Measurements from ENCODE around the gene FAM131B. TPM values are rescaled to one million over a fixed set of nuclear protein-coding genes. Genes with fewer than 3 reads are reported as not detected.
"Not testable (repeated sequence)": the region's sequence is repeated elsewhere in the genome, so short reads cannot be mapped to it uniquely, and the experiment has no call there.

The FAM131B gene
- 0.53 and 1.6 TPM in 2 replicates for total RNA-seq

DNA sequence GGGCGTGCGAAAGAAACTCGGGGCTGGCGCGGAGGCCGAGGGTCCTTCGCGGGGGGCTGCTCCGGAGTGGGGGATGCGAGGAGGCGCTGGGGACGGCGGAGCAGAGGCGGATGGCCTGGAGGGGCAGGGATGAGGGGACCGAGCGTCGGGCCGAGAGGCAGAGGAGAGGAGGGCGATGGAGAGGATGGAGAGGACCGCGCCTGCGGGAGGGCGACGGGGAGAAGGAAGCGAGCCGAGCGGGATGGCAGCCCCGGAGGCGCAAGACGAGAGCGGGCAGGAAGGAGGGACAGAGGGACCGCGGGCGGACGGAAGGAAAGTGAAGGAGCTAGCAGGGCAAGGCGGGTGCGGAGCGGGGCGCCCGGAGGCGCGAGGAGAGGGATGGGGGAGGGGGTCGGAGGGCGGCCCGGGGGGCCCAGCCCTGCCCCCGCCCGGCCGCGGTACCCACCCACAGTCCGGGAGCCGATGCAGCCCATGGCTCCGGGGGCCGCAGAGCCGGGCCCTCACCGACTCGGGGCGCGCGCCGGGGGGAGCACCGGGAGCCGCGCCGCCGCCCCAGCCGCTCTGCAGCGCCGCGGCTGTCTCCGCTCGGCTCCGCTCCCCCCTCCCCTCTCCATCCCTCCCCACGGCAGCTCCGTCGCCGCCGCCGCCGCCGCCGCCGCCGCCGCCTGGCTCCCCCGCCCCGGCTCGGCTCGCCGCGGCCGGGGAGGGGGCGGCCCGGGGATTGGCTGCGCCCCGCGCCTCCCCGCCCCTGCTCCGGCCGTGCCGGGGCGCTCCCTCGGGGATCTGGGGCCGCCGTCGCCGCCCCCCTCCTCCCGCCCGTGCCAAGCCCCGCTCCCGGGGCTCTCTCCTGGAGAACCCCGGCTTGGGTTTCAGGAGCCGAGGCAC, at the start of gene FAM131B:
Gene FAM131B, minus strand, starts transcription at position 583 of the 885 bp plus-strand sequence. Its CDS starts 110 bp downstream, at position 473.
- DNase-seq (ENCODE audit: extremely low read depth, low read depth, low spot score): no peak

DNA sequence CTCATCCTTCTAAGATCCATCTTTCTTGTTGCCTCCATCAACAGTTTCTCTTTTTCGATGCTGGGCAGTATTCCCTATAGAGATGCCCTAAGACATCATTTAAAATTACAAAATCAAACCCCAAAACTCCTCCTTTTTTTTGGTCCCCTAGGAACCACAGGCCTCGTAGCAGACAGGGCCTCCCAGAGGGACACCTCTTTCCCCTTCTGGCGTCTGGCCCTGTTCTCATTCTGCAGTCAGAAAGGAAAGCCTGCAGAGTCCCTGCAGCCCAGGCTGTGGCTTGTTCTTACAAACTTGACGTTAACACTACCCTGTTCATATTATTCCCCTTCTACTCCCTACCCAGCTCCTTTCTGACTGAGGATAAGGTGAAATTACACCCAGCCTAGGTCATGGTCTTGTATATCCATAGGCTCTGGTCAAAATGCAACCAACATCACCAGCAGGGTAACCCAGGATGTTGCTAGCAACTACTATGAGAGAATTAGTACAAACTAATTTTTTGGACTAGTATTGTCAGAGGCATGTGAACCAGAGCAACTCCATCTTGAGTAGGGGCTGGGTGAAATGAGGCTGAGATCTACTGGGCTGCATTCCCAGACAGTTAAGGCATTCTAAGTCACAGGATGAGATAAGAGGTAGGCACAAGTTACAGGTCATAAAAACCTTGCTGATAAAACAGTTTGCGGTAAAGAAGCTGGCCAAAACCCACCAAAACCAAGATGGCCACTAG, 49.6 kb upstream of the FAM131B start:
- no peak for DNase-seq (ENCODE audit: extremely low read depth, low read depth, low spot score)

DNA sequence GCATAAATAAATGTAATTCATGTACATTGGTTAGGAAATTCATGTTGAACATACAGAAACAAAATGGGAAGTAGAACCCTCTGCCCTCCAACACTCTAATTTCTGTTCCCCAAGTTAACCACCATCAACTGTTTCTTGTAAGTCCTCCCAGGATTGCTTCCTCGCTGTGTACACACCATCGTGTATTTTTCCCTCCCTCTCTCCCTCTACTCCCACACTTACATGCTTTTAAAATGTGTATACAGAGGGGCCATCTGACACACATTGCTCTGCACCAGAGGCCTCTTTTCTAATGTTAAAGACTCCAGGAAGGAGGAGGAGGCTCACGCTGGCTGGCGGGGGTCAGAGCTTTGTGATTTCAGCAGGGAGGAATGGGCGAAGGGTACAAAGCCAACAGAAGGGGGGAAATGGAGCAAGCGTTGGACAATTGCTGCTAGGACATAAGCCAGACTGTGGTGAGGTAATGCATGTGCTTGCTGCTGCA, 48.0 kb upstream of the FAM131B start:
- DNase-seq (ENCODE audit: extremely low read depth, low read depth, low spot score): no peak

DNA sequence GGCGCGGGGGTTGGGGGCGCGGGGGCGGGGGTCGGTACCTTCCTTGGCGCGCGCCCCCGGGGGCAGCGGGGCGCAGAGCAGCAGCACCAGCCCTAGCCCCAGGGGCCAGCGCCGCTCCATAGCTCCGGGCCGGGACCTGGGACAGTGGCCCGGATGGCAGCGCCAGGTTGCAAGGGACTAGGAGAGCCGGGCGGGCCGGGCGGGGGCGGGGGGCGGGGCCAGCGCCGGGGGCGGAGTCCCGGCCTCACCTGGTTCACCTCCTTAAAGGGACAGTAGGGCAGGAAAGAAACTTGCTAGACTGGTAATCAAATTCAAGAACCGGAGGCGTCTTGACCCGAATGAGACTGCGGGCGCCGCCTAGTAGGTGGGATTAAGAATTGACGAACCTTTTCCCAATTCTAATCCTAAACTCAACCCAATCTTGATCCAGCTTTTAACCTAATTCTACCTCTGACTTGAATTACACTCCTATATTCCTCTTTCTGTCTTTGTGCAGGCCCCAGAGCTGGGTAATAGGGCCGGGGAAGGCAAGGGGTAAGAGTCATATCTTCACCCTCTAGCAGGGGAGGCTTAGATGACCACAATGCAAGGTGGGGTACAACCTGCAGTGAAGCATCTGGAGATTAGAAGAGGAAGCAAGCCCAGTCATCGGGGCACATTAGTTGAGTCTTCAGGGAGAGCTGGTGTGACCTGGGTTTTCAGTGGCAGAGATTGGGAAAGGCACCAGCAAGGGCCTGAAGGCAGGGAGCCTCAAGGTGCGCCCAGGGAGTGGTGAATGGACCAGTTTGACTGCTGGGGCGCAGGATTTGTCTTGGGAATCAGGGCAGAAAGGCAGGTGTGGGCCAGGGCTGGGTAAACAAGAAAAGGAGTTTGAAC, 46.4 kb upstream of the FAM131B start, which contains the start of gene EPHA1:
Gene EPHA1, minus strand, starts transcription at position 171 of the 876 bp plus-strand sequence. Its CDS starts 51 bp downstream, at position 120.
- no peak for DNase-seq (ENCODE audit: extremely low read depth, low read depth, low spot score)

DNA sequence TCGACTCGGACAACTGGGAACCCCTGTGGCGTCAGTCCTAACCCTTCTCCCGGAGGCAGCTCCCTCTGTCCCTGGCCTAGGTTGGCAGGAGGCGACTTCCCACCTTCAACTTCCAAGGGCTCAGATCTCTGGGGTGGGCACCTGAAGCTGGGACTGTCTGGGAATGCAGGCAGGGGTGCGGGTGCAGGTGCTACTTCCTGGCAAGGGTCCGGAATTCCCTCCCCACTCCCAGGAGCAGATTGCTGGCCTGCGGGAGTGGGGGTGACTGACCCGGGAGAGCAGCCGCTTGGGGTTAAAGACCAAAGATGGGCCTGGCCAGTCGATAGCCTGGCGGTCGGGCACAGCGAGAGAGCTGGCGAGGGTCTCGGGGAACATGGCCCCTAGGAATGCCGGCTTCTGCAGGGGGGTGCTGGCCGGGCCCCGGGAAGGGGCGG, 45.8 kb upstream of the FAM131B start:
- no peak for DNase-seq (ENCODE audit: extremely low read depth, low read depth, low spot score)

DNA sequence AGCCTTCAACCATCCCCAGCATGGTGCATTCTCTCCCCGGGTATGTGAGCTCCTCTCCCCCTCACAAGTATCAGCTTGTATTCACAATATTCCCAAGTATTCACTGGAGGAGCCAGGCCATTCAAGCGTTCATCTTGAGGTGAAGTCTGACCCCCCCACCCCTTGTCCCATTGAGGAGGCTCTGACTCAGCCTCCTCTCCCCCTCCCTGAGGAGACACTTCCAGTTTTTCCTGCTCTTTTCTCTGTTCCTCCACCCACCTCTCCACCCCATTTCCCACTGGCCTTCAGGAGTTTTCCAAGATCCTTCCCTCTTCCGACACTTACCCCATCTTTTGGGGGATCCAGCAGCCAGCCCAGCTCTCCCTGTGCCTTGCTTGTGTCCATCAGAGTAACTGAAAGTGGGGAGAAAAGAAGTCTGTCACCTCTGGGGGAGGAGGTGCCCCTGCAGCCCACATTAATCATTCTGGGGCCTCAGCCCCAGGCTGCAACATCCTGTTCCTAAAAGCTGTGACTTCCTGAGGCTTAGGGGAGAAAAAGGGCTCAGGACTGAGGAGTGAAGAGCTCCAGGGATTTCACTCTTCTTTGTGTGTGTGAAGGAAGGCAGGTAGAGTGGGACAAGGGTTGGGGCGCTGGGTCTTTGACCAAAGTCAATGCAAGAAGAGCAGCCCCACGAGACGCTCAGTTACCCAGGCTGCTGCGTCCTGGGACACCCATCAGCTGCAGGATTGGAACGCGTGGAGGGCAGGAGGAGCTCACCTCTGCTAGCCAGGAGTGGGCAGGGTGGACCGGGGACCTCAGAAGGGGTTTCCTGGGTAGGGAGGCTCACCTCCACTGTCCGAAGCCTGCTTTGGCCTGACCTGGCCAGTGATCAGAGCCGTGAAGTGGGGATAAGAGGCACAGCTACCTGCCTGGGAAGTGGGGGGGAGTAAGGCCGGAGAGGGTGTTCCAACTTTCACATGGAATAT, 45.1 kb upstream of the FAM131B start:
- DNase-seq (ENCODE audit: extremely low read depth, low read depth, low spot score): no peak

DNA sequence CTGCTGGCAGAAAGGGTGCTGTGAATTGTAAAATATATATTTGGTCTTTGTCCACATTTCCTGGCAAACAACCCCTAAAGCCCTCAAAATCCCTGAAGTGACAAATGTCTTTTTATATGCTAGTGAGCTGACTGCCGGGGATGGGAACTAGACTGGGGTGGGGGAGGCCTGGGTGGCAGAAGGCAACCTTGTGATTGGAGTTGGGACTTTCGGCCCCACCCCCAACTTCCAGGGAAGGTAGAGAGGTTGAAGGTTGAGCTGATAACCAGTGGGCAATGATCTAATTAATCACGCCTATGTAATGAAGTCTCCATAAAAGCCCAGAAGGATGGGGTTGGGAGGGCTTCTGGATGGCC, 43.5 kb upstream of the FAM131B start:
- no peak for DNase-seq (ENCODE audit: extremely low read depth, low read depth, low spot score)

DNA sequence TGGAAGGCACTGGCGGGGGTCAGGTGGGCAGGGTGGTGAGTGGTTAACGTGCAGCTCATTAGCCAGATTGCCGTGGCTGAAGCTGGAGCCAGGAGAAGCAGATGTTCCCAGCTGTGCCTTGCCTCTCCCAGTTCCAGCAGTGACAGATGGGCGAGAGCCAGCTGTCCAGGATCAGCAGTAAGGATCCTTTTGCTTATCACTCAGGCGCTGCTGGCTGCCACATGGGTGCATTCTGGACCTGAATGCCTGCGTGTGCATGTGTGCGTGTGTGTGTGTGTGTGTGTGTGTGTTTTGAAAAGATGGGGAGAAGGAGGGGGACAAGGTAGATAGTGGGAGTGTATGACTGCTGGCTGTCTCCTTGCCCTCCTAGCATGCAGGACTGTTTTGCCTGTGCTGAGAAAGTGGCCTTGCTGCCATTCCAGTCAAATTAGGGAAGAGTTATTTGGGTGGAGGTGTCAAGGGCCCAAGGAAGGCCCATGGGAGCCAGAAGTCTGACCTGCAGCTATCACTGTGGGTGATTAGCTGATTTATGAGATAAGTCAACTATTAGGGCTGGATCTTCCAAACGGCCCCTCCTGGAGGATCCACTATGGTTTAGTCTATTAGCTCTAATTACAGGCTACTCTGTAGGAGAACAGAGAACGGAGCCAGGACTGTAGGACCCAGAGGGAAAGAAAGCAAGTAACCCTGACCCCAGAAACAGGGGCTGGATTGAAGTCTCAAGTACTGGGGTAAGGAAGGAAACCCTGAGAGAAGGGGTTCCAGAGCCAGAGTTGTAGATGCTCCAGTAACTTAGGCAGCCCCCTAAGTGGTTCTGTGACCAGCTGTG, 42.9 kb upstream of the FAM131B start:
- DNase-seq (ENCODE audit: extremely low read depth, low read depth, low spot score): no peak

DNA sequence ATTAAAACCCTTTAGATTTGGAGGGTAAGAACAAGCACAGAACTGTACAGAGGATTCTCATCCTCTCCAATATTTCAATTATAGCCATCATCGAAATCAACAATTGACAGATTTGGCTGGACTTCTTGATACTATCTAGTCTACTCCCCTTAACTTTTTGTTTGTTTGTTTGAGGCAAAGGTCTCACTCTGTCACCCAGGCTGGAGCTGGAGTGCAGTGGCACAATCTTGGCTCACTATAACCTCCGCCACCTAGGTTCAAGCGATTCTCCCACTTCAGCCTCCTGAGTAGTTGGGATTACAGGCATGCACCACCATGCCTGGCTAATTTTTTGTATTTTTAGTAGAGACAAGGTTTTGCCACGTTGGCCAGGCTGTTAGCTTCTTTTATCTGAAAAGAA, 39.7 kb upstream of the FAM131B start:
- DNase-seq (ENCODE audit: extremely low read depth, low read depth, low spot score): not testable (repeated sequence)

DNA sequence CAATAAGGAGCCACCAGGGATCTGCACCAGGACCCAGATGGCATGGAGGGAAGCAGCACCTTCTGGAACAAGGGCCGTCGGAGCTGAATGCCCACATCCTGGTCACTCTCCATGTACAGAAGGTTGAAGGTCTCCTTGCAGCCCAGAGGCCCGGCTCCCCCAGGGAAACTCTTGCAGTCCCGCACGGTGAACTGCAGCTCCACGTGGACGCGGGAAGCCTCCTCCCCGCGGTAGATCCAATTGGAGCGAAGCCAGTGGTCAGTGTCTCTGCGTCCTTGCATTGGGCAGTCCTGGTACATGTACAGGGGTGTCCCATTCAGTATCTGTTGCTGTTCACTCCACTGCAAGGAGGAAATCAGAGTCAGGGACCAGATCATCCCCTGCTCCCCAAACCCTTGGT, 38.8 kb upstream of the FAM131B start:
- DNase-seq (ENCODE audit: extremely low read depth, low read depth, low spot score): no peak

DNA sequence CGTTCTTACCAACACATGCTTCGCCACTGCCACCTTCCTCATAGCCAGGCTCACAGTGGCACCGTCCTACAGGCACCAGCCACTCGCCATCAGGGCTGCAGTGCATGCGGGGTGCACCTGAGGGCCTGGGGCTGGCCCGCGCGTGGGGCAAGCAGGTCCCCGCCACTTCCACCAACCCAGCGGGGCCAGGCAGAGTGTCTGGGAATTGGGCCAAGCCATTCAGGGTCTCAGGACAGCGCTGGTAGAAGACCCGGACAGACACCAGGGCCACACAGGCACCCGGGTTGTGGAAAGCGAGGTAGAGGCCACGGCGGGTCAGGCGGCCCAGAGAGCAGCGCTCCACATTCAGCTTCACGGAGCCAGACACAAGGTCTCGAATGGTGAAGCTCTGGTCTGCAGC, 37.1 kb upstream of the FAM131B start:
- no peak for DNase-seq (ENCODE audit: extremely low read depth, low read depth, low spot score)

DNA sequence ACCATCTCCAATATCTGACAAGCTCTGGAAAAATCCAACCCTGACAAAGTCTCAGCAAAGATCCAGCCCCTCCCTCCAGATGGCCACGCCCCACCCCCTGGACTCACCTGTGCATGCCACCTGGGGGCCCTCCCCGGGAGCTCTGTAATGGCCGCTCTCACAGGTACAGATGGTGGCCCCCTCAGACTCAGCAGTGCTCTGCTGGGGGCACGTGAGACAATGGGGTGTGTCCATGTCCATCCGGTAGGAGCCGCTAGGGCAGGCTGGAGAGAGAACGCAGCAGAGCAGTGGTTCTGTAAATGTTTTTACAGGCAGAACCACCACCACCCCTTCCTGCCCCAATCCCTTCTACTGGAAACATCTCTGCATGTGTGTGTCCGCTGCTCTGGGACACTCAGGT, 36.6 kb upstream of the FAM131B start:
- no peak for DNase-seq (ENCODE audit: extremely low read depth, low read depth, low spot score)

DNA sequence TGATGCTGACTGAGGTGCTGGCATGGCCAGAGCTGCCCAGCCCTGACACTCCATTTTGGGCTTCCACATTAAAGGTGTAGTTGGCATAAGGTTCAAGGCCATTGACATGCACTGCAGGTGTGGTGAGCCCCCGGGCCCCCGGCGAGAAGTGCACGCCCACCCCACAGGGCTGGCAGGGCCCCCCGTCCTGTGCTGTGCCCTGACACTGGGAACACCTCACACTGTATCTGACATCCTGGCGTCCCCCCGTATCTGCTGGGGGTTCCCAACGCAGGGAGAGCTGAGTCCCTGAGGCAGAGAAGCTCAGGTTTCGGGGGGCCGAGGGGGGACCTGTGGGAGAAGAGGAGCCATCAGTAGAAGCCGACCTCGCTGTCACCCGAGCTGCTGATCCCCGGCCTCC, 36.1 kb upstream of the FAM131B start:
- DNase-seq (ENCODE audit: extremely low read depth, low read depth, low spot score): no peak

DNA sequence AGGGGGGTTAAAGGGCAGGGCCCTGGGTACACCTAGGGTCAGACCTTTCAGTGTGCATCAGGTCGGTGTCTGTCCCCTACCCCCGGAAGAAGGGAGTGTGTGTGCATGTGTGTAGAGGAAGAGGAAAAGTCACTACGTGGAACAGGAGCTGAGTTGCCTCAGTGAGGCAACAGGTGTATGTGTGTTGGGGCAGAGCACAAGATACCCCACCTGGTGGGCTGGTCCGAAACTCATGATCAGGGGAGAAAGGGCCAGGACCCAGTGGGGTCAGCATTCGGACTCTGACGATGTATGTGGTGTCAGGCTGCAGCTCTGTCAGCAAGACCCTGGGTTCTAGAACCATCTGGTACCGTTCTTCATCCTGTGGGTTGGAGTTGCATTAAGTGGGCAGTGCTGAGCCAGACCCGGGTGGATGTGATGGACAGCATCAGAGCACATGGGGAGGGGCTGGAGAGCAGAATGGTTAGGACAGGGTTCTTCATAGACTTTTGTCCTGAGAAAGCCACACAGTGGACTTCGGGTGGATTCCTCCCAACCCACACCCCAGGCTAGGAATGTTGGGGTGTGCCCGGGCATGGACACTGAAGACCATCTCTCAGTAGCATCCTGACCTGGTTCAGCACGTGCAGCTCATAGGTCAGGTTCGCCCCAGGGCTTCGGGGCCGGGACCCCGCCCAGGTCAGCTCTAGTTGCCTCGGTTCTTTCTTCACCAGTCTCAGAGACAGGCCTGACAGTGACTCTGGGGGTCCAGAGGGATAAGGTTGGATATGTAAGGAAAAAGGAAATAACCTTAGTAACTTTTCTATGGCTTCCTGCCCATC, 35.4 kb upstream of the FAM131B start:
- no peak for DNase-seq (ENCODE audit: extremely low read depth, low read depth, low spot score)

DNA sequence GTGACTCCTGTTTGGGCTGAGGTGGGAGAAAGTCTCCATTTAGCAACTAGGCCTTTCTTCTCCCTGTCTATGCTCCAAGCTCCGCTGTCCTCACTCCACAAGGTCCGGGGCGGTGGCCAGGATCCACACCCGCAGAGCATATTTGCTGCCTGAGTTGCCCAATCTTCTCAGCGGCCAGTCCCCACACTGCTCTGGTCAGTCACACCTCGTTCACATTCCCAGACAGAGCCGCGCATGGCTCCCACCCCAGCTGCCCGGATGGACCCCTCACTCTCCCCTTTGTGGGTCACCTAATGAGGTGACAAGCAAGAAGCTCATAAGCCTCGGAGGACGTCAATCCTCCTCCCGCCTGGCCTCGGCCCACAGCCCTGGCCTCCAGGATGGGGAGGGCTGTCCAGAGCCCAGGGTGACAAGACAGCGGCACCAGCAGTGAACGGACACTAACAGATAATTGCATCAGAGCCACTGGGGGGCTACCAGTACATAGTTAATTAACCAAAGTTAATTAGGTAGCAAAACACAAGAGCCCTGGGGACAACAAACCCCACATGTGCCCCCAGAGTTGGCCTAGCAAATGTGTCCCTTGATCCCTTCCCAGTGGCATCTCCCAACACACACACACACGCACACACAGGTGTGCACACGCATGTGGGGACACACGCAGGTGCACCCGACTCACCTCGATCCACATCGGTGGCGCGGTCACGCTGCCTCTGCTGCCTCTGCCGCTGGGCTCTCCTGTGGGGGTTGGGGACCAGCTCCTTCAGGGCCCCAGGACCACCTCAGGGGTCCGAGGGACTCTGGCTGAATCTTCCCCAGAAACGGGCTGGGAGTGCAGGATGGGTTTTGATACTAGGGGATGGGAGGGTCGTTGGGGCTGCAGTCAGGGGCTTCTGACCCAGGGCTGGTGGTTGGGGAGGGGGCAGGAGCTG, 34.4 kb upstream of the FAM131B start:
- DNase-seq (ENCODE audit: extremely low read depth, low read depth, low spot score): no peak

DNA sequence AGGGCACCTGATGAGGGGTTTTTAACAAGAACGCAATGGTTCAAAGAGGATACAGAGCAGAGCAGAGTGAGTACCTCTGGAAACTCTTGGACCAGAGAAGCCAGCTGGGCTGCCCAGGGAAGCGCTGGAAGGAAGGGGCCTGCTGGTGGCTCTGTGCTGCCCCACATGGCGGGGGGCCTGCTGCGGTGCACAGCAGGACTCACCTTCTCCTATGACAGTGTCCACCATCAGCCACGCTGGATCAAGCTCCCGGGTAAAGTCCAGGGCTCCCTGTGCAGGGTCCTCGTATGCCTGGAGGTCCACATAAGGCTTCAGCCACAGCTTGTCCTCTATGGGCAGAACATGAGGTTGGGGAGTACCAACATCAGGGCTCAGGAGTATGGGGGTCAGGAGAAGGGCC, 33.7 kb upstream of the FAM131B start:
- DNase-seq (ENCODE audit: extremely low read depth, low read depth, low spot score): no peak

All from glomerular endothelial cell (primary cell).